Upper lobe of left lung (tissue), 6 donors: Measurements from ENCODE around the gene CYLD. TPM values are rescaled to one million over a fixed set of nuclear protein-coding genes. Genes with fewer than 3 reads are reported as not detected.
A peak's percentile ranks its signal among the peaks of the same experiment; 100 is the strongest.

Experiments used
- ATAC-seq, 2 donors: fragments of 200-7000 bp; cut with Tn5 transposase; one replicate each; pipeline ENCODE4 v1.9.1; 2022; ENCODE audit warnings: mild to moderate bottlenecking in 2 of 2, moderate library complexity in 2 of 2; ENCODE audit not compliant: low FRiP score in 2 of 2
- DNase-seq, 2 donors: peaks; one replicate each; pipeline ENCODE4 v3.0.0-alpha.2; 2019 to 2020
- H3K27ac ChIP-seq, 4 donors: fragments of 200-600 bp; sonication (generic); one replicate each; pipeline ENCODE4 v1.5.1; 2016 to 2019
- H3K27me3 ChIP-seq, 4 donors: fragments of 200-600 bp; sonication (generic); one replicate each; pipeline ENCODE4 v1.5.1; 2017 to 2019
- H3K36me3 ChIP-seq, 4 donors: fragments of 200-600 bp; sonication (generic); one replicate each; pipeline ENCODE4 v1.5.1; 2016 to 2019
- H3K4me1 ChIP-seq, 4 donors: fragments of 200-600 bp; sonication (generic); one replicate each; pipeline ENCODE4 v1.5.1; 2018 to 2019
- H3K4me3 ChIP-seq, 4 donors: fragments of 200-600 bp; sonication (generic); one replicate each; pipeline ENCODE4 v1.5.1; 2017 to 2019; ENCODE audit warnings: mild to moderate bottlenecking in 2 of 4, moderate library complexity in 1 of 4
- H3K9me3 ChIP-seq, 4 donors: fragments of 200-600 bp; sonication (generic); one replicate each; pipeline ENCODE4 v1.5.1; 2018 to 2019
- EP300 ChIP-seq, 4 donors: sonication (generic); formaldehyde crosslinking; IDR thresholded peaks; one replicate each; pipeline ENCODE4 v1.5.1; 2017; ENCODE audit warnings: antibody characterized with exemption in 4 of 4, control low read depth in 2 of 4
- POLR2A ChIP-seq, 4 donors: fragments of 450-650 bp; IDR thresholded peaks; one replicate each; pipeline ENCODE4 v1.5.1; 2016 to 2017; ENCODE audit warnings: antibody characterized with exemption in 4 of 4, mild to moderate bottlenecking in 2 of 4
- POLR2AphosphoS5 ChIP-seq, 2 donors: sonication (generic); formaldehyde crosslinking; IDR thresholded peaks; one replicate each; pipeline ENCODE4 v1.5.1; 2017; ENCODE audit warnings: antibody characterized with exemption in 2 of 2
- WGBS, 2 donors: methylation state at CpG; one replicate each; pipeline ENCODE4 v1.1.5; 2017 to 2018; 5-methylcytosine and 5-hydroxymethylcytosine counted together
- total RNA-seq, 6 donors: library from RNA; depleted of rRNA in 4 of 6; stranded (reverse); fragments of >200 nt in 4 of 6; gene quantifications; one replicate each; pipeline versions ENCODE4 v1.1.0 to v1.2.1, GENCODE V29; 2016 to 2021
- TF ChIP-seq, protein P1 (sequence below), 6 experiments: fragments of 450-650 bp in 4 of 6; fragments of 200-600 bp in 2 of 6; sonication (generic) in 2 of 6; IDR thresholded peaks; one replicate each; pipeline ENCODE4 v1.5.1; 2016 to 2019; ENCODE audit warnings: antibody characterized with exemption in 6 of 6
- donor health status: DM: no; HTN: no; CAD: no; lungs with moderate emphysema.
- donor health status: DM: no; HTN: yes; CAD: no; lungs with severe emphysema.

The CYLD gene
- total RNA-seq, 6 donors from 2014 or later = 25.5 to 72.1 (median 46.1) TPM

GRCh38 chr16:50705436-50706110, 36.3 kb upstream of the CYLD start:
- H3K4me3 ChIP-seq = no peak overlapping the region
- H3K4me1 ChIP-seq = peaks cover 14 to 22% (median 17%) of the 10 kb centered on the region in 4 donors
- no peak for TF ChIP-seq EP300 (IDR thresholded peaks at IDR 0.05)
- TF ChIP-seq, protein P1, sequence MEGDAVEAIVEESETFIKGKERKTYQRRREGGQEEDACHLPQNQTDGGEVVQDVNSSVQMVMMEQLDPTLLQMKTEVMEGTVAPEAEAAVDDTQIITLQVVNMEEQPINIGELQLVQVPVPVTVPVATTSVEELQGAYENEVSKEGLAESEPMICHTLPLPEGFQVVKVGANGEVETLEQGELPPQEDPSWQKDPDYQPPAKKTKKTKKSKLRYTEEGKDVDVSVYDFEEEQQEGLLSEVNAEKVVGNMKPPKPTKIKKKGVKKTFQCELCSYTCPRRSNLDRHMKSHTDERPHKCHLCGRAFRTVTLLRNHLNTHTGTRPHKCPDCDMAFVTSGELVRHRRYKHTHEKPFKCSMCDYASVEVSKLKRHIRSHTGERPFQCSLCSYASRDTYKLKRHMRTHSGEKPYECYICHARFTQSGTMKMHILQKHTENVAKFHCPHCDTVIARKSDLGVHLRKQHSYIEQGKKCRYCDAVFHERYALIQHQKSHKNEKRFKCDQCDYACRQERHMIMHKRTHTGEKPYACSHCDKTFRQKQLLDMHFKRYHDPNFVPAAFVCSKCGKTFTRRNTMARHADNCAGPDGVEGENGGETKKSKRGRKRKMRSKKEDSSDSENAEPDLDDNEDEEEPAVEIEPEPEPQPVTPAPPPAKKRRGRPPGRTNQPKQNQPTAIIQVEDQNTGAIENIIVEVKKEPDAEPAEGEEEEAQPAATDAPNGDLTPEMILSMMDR (IDR thresholded peaks at IDR 0.05) = no peak
- TF ChIP-seq POLR2AphosphoS5 (IDR thresholded peaks at IDR 0.05) = no peak
- no peak for TF ChIP-seq POLR2A (IDR thresholded peaks at IDR 0.05)
- no peak for ATAC-seq
- H3K27me3 ChIP-seq = no peaks in the 10 kb centered on the region
- DNase-seq = no peak
- H3K9me3 ChIP-seq = peaks cover 6 to 15% (median 9%) of the 10 kb centered on the region in 4 donors
- H3K27ac ChIP-seq = no peak overlapping the region
- WGBS, 2 donors = 59 to 66% methylated on average over 5 of the region's 5 CpGs
- peaks cover 0 to under 1% (median 0%) of the 10 kb centered on the region in 4 donors for H3K36me3 ChIP-seq

GRCh38 chr16:50706250-50706649, 35.6 kb upstream of the CYLD start:
- peaks cover 0 to 6% (median under 1%) of the 10 kb centered on the region in 4 donors for H3K36me3 ChIP-seq
- no peak for ATAC-seq
- no peak overlapping the region for H3K27ac ChIP-seq
- WGBS, 2 donors = 51 to 60% methylated on average over 3 of the region's 3 CpGs
- no peak overlapping the region for H3K4me3 ChIP-seq
- DNase-seq = no peak
- peaks cover 6 to 15% (median 9%) of the 10 kb centered on the region in 4 donors for H3K9me3 ChIP-seq
- TF ChIP-seq POLR2AphosphoS5 (IDR thresholded peaks at IDR 0.05) (no peak), EP300 (IDR thresholded peaks at IDR 0.05) (no peak), POLR2A (IDR thresholded peaks at IDR 0.05) (no peak)
- TF ChIP-seq, protein P1 (IDR thresholded peaks at IDR 0.05) = no peak
- H3K27me3 ChIP-seq = no peaks in the 10 kb centered on the region
- H3K4me1 ChIP-seq = peaks cover 14 to 24% (median 17%) of the 10 kb centered on the region in 4 donors

DNA sequence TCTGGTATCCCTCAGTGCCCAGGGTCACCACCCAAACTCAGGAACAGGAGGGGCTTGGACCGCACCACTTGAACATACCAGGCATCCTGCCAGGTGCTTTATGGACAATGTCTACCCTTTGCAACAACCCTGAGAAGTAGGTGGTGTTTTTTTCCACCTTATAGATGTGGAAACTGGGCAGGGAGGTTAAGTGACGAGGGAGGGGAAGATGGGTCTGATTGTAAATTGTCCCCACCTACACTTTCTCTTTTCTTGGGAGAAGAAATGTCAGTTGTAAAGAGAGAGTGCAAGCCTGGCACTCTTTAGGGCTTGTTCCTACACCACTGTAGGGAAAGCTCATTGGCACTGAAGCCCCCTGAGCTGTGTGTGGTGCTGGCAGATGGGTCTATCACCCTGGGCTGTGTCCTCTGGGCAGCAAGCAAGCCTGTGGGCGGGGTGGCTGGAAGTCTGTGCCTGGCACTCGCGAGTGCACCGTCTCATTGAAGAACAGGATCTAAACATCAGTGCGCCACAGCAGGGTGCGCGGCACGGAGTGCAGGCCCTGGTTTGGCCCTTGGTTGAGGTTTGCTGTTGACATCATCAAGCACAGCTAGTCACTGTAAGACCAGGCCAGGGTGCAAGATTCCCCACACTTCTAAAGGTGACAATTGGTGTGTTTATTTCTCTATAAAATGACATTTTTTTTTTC, 33.4 kb upstream of the CYLD start:
- DNase-seq = peak; percentile 39 to 60

DNA sequence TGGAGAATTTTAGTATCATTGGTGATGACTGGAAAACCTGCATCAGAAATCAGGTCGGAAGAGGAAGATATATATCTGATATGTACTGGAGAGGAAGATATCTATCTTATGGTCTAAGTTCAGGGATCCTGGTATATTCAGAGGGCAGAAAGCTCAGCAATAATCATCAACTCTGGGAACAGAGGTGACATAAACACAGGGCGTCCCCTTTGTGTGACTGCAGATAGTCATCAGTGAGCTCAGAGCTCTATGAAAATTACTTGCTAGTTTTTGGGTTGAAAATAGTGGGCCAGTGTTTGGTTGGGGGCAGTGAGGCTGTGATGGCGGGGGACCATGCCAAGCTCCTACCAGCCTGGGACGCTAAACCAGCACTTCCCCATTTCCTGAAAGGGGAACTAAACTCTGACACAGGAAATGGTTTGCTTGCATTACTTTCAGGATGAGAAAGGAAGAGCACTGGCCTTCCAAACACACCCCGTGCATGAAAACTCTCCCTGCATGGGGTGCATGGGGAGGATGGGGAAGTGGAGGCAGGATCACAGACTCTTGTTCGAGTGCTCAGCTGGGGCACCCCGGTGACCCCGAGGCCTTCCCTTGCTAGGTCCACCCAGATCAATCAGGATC, 32.7 kb upstream of the CYLD start:
- H3K36me3 ChIP-seq = peaks cover 0 to 18% (median 3%) of the 10 kb centered on the region in 4 donors
- no peak overlapping the region for H3K4me3 ChIP-seq
- DNase-seq (peak in 1 of 2 donors; percentile 58), ATAC-seq (peak; percentile 24 to 83)
- H3K9me3 ChIP-seq = peaks cover under 1 to 6% (median 6%) of the 10 kb centered on the region in 4 donors
- no peaks in the 10 kb centered on the region for H3K27me3 ChIP-seq
- TF ChIP-seq EP300 (IDR thresholded peaks at IDR 0.05) (no peak), POLR2A (IDR thresholded peaks at IDR 0.05) (no peak), POLR2AphosphoS5 (IDR thresholded peaks at IDR 0.05) (peak; percentile 42 to 43)
- TF ChIP-seq, protein P1 (IDR thresholded peaks at IDR 0.05) = no peak
- WGBS, 2 donors = 43 to 54% methylated on average over 5 to 8 of the region's 8 CpGs
- peak overlapping the region; percentile 54 to 73 (median 66) for H3K27ac ChIP-seq
- H3K4me1 ChIP-seq = peaks cover 17 to 40% (median 27%) of the 10 kb centered on the region in 4 donors

More for the DNA sequence above, 33.4 kb upstream of the CYLD start:
- Histone ChIP-seq H3K27ac (peak overlapping the region; percentile 54 to 73 (median 66)), H3K4me3 (no peak overlapping the region), H3K27me3 (no peaks in the 10 kb centered on the region), H3K36me3 (peaks cover 0 to 18% (median 3%) of the 10 kb centered on the region in 4 donors), H3K9me3 (peaks cover 6 to 12% (median 9%) of the 10 kb centered on the region in 4 donors), H3K4me1 (peaks cover 17 to 40% (median 24%) of the 10 kb centered on the region in 4 donors)
- ATAC-seq = peak in 1 of 2 donors; percentile 46
- 63% methylated on average over 10 of the region's 10 CpGs for WGBS, 2 donors
- TF ChIP-seq POLR2AphosphoS5 (IDR thresholded peaks at IDR 0.05) (peak in 1 of 2 donors; percentile 22), POLR2A (IDR thresholded peaks at IDR 0.05) (no peak)

GRCh38 chr16:50709980-50710379, 31.9 kb upstream of the CYLD start:
- H3K4me1 ChIP-seq = peaks cover 17 to 40% (median 28%) of the 10 kb centered on the region in 4 donors
- H3K4me3 ChIP-seq = no peak overlapping the region
- no peaks in the 10 kb centered on the region for H3K27me3 ChIP-seq
- H3K27ac ChIP-seq = peak overlapping the region in 2 of 4 donors; percentile 70 to 73
- 83 to 93% methylated on average over 5 of the region's 5 CpGs for WGBS, 2 donors
- no peak for DNase-seq
- ATAC-seq = no peak
- H3K36me3 ChIP-seq = peaks cover 0 to 18% (median 3%) of the 10 kb centered on the region in 4 donors
- TF ChIP-seq, protein P1 (IDR thresholded peaks at IDR 0.05) = no peak
- no peak for TF ChIP-seq EP300 (IDR thresholded peaks at IDR 0.05)
- TF ChIP-seq POLR2AphosphoS5 (IDR thresholded peaks at IDR 0.05) = no peak
- no peak for TF ChIP-seq POLR2A (IDR thresholded peaks at IDR 0.05)
- H3K9me3 ChIP-seq = no peaks in the 10 kb centered on the region
